Suprapubic skin (tissue), 4 donors: Measurements from ENCODE around the gene GSTM2. TPM values are rescaled to one million over a fixed set of nuclear protein-coding genes. Genes with fewer than 3 reads are reported as not detected.

Source experiments
- DNase-seq, 2 donors: peaks; one replicate each; pipeline ENCODE4 v3.0.0-alpha.2; 2019; ENCODE audit warnings: low spot score in 2 of 2
- H3K27ac ChIP-seq: fragments of 200-600 bp; sonication (generic); one replicate; pipeline ENCODE4 v1.5.1; 2019
- H3K27me3 ChIP-seq: fragments of 200-600 bp; sonication (generic); one replicate; pipeline ENCODE4 v1.5.1; 2019
- H3K36me3 ChIP-seq: fragments of 200-600 bp; sonication (generic); one replicate; pipeline ENCODE4 v1.5.1; 2019
- H3K4me1 ChIP-seq: fragments of 200-600 bp; sonication (generic); one replicate; pipeline ENCODE4 v1.5.1; 2019
- H3K4me3 ChIP-seq: fragments of 200-600 bp; sonication (generic); one replicate; pipeline ENCODE4 v1.5.1; 2019; ENCODE audit warnings: mild to moderate bottlenecking
- H3K9me3 ChIP-seq: fragments of 200-600 bp; sonication (generic); one replicate; pipeline ENCODE4 v1.5.1; 2019
- CTCF ChIP-seq, 2 donors: fragments of 200-600 bp in 1 of 2; fragments of 450-650 bp in 1 of 2; sonication (generic) in 1 of 2; IDR thresholded peaks; one replicate each; pipeline ENCODE4 v1.5.1; 2016 to 2019; ENCODE audit warnings: antibody characterized with exemption in 2 of 2, mild to moderate bottlenecking in 1 of 2, moderate library complexity in 1 of 2
- EP300 ChIP-seq: sonication (generic); formaldehyde crosslinking; IDR thresholded peaks from one replicate; pipeline ENCODE4 v1.6.1; 2017; ENCODE audit warnings: antibody characterized with exemption
- POLR2A ChIP-seq, 2 donors: fragments of 450-650 bp; IDR thresholded peaks; one replicate each; pipeline ENCODE4 v1.6.1; 2017; ENCODE audit warnings: antibody characterized with exemption in 2 of 2, mild to moderate bottlenecking in 2 of 2, moderate library complexity in 2 of 2
- POLR2AphosphoS5 ChIP-seq, 3 donors: sonication (generic); formaldehyde crosslinking; IDR thresholded peaks; one replicate each; pipeline ENCODE4 v1.6.1; 2017; ENCODE audit warnings: antibody characterized with exemption in 3 of 3
- WGBS: methylation state at CpG from one replicate; pipeline ENCODE4 v1.1.5; 2018; 5-methylcytosine and 5-hydroxymethylcytosine counted together
- total RNA-seq, 4 donors: library from RNA; depleted of rRNA; stranded (reverse); fragments of >200 nt; gene quantifications; one replicate each; pipeline ENCODE4 v1.1.0, GENCODE V29; 2016

The GSTM2 gene
- total RNA-seq, 4 donors from 2014 or later = 103 to 366 (median 186) TPM

GRCh38 chr1:109636201-109636952 lies 31.5 kb upstream of the GSTM2 start:
- peak in 1 of 2 donors; percentile 65 for DNase-seq
- Histone ChIP-seq H3K27ac (no peak overlapping the region), H3K4me1 (peaks cover 41% of the 10 kb centered on the region)

GRCh38 chr1:109637446-109637845 lies 30.4 kb upstream of the GSTM2 start:
- peaks cover 31% of the 10 kb centered on the region for H3K4me1 ChIP-seq
- WGBS = 88% methylated on average over 7 of the region's 7 CpGs

More at GRCh38 chr1:109636201-109636952, 31.5 kb upstream of the GSTM2 start:
- H3K9me3 ChIP-seq = no peaks in the 10 kb centered on the region
- TF ChIP-seq CTCF (IDR thresholded peaks at IDR 0.05) = no peak
- TF ChIP-seq EP300 = no peak
- no peak for TF ChIP-seq POLR2AphosphoS5 (IDR thresholded peaks at IDR 0.05)
- TF ChIP-seq POLR2A (IDR thresholded peaks at IDR 0.05) = no peak
- no peaks in the 10 kb centered on the region for H3K27me3 ChIP-seq
- no peak overlapping the region for H3K4me3 ChIP-seq
- 47% methylated on average over 9 of the region's 9 CpGs for WGBS
- H3K36me3 ChIP-seq = peaks cover 2% of the 10 kb centered on the region

GRCh38 chr1:109639063-109639840 lies 28.6 kb upstream of the GSTM2 start:
- Histone ChIP-seq H3K27ac (no peak overlapping the region), H3K36me3 (no peaks in the 10 kb centered on the region), H3K9me3 (no peaks in the 10 kb centered on the region), H3K4me3 (no peak overlapping the region), H3K4me1 (peaks cover 30% of the 10 kb centered on the region), H3K27me3 (no peaks in the 10 kb centered on the region)
- no peak for TF ChIP-seq POLR2AphosphoS5 (IDR thresholded peaks at IDR 0.05)
- TF ChIP-seq EP300 = no peak
- TF ChIP-seq CTCF (IDR thresholded peaks at IDR 0.05) = no peak
- no peak for TF ChIP-seq POLR2A (IDR thresholded peaks at IDR 0.05)
- no peak for DNase-seq
- WGBS = 86% methylated on average over 9 of the region's 9 CpGs

More at GRCh38 chr1:109637446-109637845, 30.4 kb upstream of the GSTM2 start:
- no peak overlapping the region for H3K4me3 ChIP-seq
- no peak for TF ChIP-seq EP300
- no peak for TF ChIP-seq CTCF (IDR thresholded peaks at IDR 0.05)
- no peak for TF ChIP-seq POLR2A (IDR thresholded peaks at IDR 0.05)
- TF ChIP-seq POLR2AphosphoS5 (IDR thresholded peaks at IDR 0.05) = no peak
- H3K27ac ChIP-seq = no peak overlapping the region
- H3K27me3 ChIP-seq = no peaks in the 10 kb centered on the region
- no peaks in the 10 kb centered on the region for H3K36me3 ChIP-seq
- no peaks in the 10 kb centered on the region for H3K9me3 ChIP-seq
- DNase-seq = peak in 1 of 2 donors; percentile 64

GRCh38 chr1:109639841-109640184 lies 28.0 kb upstream of the GSTM2 start:
- Histone ChIP-seq H3K27ac (no peak overlapping the region), H3K36me3 (no peaks in the 10 kb centered on the region), H3K4me1 (peaks cover 26% of the 10 kb centered on the region), H3K4me3 (no peak overlapping the region), H3K27me3 (no peaks in the 10 kb centered on the region), H3K9me3 (no peaks in the 10 kb centered on the region)
- DNase-seq = no peak
- TF ChIP-seq CTCF (IDR thresholded peaks at IDR 0.05) (no peak), POLR2A (IDR thresholded peaks at IDR 0.05) (no peak), POLR2AphosphoS5 (IDR thresholded peaks at IDR 0.05) (no peak), EP300 (no peak)
- 52% methylated on average over 6 of the region's 6 CpGs for WGBS

- Histone ChIP-seq H3K4me1 (peaks cover 26% of the 10 kb centered on the region), H3K27ac (no peak overlapping the region), H3K27me3 (no peaks in the 10 kb centered on the region), H3K4me3 (no peak overlapping the region), H3K9me3 (no peaks in the 10 kb centered on the region), H3K36me3 (no peaks in the 10 kb centered on the region)
- DNase-seq = peak; percentile 92 to 94
- TF ChIP-seq EP300 (no peak), POLR2AphosphoS5 (IDR thresholded peaks at IDR 0.05) (no peak), CTCF (IDR thresholded peaks at IDR 0.05) (peak; percentile 75 to 95), POLR2A (IDR thresholded peaks at IDR 0.05) (no peak)
- 49% methylated on average over 4 of the region's 5 CpGs for WGBS
Measured at GRCh38 chr1:109640285-109640865, 27.5 kb upstream of the GSTM2 start.
